GM18517 (cell line): ENCODE measurements around the gene KIF26B.
"Not testable (repeated sequence)": the region's sequence is repeated elsewhere in the genome, so short reads cannot be mapped to it uniquely, and the experiment has no call there.

Source experiments
- ATAC-seq: cut with Tn5 transposase; IDR thresholded peaks from one replicate; pipeline ENCODE4 v1.9.1; 2021; ENCODE audit warnings: mild to moderate bottlenecking, moderate library complexity; ENCODE audit not compliant: unreplicated experiment

Gene KIF26B

DNA sequence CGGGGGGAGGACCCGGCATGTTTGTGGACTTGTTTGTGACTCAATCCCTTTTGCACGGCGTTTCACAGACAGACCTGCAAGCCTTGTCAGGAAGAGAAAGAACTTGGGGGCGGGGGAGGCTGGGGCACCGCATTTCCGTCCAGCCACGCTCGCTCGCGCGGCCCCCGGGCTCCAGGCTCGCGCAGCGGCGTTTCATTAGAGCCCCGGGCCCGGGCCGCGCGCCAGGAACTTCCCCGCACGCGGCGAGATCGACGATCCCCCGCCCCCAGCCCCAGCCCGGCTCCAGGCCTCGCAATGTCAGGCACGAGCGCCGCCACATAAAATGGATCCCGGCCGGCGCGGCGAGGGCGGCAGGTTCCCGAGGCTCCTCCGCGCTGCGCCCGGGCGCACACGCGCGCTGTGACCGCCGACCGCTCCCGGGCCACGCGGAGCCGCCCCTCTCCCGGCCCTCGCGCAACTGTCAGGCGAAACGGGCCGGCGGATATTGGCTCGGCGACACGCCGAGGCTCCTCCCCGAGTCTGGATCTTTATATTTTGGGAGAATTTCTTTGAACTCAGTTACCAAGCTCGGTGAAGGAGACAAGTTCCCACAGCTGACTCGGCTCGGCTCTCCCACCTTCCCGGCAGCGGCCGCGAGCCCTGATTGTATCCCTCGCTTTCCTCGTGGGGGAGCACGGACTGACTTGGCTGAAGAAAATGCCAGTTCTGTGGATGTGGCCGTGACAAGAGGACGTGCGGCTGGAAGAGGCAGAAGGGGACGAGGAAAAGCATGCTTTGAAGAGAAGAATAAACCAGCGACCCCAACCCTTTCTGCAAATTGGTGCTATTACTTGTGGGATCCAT is at the start of gene KIF26B:
KIF26B (plus strand) TSS at position 557 of the 843 bp plus-strand sequence. CDS start 440 bp downstream, outside the sequence.
- ATAC-seq = no peak

- ATAC-seq = no peak
Measured at GRCh38 chr1:245105042-245105441, 49.7 kb upstream of the KIF26B start.

- no peak for ATAC-seq
Measured at GRCh38 chr1:245105815-245106410, 48.9 kb upstream of the KIF26B start.

GRCh38 chr1:245107776-245108114 is 47.0 kb upstream of the KIF26B start:
- ATAC-seq = no peak

- ATAC-seq = no peak
Measured at GRCh38 chr1:245108246-245108645, 46.5 kb upstream of the KIF26B start.

DNA sequence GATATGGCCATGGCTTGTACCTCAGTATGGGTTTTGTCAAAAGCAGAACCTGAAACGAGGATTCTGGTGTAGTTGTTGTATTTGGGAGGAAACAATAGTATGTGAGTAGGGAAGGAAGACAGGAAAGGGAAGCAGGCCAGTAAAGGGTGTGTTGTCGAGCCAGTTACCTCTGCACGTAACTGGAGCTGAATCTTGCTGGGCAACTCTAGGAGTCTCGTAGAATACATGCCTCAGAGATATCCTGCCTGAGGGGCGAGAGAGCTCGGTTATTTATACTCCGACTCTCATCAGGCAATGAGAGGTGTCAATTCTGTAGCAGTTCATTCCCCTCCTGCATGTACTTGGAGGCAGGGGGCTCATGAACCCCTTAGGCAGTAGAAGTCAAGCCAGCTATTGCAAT is 45.9 kb upstream of the KIF26B start:
- ATAC-seq = no peak

- ATAC-seq = no peak
Measured at GRCh38 chr1:245110406-245110805, 44.4 kb upstream of the KIF26B start.

GRCh38 chr1:245111073-245111472 is 43.7 kb upstream of the KIF26B start:
- no peak for ATAC-seq

DNA sequence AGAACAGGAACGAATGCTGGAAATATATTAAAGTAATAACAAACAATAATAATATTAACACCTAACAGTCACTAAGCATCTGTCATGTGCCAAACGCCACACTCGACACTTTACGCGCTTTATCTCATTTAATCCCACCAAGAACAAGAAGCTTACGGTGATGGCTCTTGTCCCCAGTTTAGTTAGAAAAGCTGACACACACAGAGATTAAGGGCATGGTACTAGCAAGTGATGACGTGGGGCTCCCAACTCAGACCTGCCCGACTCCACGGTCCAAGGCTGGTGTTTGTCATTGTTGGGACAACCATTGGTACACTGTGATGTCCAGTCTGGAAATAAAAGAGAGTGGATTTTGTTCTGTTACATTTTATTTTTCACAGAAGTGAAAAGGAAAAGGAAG is 41.1 kb upstream of the KIF26B start:
- no peak for ATAC-seq

DNA sequence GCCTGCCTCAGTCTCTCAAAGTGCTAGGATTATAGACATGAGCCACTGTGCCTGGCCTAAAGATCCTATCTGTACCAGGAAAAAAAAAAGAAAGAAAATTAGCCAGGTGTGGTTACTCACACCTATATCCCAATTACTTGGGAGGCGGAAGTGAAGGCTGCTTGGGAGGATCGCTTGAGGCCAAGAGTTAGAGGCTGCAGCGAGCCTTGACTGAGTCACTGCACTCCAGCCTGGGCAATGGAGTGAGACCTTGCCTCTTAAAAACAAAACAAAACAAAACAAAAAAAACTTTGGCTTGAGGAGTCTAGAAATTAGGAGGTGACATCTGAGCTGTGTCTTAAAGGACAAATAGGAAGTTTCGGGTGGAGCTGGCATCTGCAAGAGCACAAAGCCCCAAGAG is 38.7 kb upstream of the KIF26B start:
- no peak for ATAC-seq

DNA sequence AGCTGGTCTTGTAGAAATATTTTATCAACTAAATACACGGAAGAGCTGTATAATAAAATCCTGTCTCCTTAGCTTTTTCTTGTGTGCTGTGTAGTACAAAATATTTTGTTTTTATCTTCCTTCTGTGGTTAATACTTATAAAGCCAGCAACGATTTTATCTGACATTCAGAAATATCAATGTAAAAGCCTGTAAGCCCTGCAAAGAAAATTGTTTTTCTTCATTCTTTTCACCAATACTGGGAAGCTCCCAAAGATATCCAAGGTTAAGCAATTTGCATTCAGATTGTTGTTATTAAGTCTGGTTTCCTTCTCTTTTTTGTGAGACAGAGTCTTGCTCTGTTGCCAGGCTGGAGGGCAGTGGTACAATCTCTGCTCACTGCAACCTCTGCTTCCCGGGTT is 38.0 kb upstream of the KIF26B start:
- ATAC-seq = no peak

DNA sequence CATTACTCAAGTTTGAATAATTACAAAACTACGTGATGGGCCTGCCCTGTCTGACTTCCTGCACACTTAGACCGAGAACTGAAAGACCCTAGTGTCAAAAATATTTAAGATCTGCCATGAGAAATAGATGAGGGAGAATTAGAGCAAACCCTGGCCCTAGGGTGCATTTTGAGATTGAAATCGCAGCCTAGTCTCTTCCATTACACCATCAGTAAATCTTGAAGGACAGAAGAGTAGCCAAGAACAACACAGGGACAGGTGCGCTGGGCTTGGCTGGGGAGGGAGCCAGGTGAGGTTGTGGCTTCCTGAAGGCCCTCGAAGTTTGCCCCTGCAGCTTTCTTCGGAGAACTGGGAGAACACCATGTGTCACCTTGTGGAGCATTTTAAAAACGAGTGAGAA is 36.7 kb upstream of the KIF26B start:
- ATAC-seq = no peak

- no peak for ATAC-seq
Measured at GRCh38 chr1:245118806-245119205, 36.0 kb upstream of the KIF26B start.

GRCh38 chr1:245121523-245121922 is 33.3 kb upstream of the KIF26B start:
- ATAC-seq = no peak

- ATAC-seq = no peak
Measured at GRCh38 chr1:245124241-245124640, 30.5 kb upstream of the KIF26B start.

DNA sequence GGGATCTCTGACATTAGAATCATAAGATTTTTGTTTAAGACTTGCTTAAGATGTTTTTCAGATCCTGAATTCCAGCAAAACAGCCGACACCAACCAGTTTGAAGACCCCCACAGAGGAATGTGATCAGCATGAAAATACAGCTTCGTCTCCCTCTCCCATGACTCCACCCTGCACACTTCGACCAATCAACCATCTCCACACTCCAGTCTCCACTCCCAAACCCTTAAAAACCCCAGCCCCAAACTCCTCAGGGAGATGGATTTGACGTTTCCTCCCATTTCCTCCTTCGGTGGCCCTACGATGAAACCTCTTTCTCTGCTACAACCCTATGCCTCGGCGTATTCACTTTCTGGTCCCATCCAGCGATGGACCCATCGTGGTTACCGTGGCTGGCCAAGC is 30.1 kb upstream of the KIF26B start:
- ATAC-seq = no peak

DNA sequence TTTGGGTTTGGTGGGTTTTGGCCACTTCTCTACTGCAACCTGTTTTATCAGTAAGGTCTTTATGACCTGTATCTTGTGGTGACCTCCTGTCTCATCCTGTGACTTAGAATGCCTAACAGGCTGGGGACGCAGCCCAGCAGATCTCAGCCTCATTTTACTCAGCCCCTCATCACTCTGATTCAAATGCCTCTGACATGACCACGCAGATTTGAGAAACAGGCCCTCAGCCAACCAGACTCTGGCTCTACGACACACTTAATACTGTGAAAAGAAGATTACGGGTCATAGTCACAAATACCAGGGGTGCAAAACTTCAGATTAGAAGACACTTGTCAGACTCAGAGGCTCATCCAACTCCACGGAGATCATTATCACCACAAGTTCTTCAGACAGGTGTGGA is 28.3 kb upstream of the KIF26B start:
- no peak for ATAC-seq

DNA sequence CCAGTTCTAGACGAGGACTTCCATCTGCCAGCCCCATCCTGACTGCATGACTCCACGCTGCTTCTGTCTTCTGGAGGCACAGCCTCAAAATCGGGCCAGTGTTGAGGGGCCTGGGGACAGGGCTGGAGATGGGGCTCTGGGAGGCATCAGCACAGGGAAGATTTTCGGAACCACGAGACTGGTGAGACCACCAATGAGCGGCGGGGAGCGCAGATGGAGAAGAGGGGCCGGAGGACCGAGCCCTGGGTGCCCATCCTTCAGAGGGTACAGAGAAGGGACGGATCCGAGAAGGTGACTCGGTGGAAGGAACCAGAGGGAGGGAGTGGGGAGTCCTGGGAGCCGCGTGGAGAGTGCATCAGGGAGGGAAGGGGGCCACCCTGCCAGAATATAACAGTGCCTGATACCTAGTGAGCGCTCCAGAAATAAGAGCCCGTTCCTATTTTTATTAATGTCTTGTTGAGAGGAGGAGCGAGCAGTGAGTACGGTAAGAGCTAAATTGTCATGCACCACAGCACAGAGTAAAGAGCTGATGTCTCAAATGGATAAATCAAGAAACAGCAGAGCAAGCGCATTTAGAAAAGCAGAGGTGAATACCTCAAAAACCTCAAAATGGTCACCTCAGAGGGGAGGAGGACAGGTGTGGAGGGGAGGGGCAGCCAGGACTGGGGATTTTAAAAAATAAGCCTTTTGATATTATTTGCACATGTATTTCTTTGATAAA is 26.2 kb upstream of the KIF26B start:
- ATAC-seq = no peak

DNA sequence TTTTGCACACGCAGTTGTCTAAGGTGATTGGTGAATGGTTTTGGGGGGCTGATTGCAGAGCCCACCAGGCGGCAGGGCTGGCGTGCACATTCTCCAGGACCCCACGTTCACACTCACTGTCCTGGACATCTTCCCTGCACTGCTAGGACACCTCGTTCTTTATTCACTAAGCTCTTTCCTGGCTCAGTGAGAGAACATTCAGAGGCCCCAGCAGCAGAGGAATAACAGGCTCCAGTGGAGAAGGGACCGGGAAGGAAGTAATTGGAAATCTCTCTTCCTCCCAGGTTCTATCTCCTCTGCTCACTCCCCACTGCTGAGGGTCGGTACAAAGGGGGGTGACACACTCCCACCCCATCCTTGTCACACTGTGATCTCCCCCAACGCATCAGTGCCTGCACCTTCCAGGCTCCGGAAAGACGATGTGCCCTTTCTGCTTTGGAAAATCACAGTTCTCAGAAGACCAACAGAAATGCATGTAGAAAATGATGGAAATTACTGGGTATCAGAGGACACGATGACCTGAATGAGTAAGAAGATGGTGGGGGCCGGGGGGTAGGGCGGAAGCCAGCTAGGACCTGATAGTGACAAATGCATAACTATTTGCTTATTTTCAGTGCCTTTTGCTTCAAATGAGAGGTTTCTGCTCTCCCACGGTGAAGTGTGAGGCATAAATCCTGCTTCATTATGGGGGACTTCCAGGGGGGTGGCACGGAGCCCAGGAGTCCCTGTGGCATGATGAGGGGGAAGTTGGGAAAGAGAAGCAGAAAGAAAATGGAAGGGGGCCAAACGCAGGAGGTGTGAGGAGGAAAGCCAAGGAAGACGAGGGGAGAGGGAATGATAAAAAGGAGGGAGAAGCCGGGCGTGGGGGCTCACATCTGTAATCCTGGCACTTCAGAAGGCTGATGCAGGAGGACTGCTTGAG is 25.2 kb upstream of the KIF26B start:
- ATAC-seq = no peak

- ATAC-seq = not testable (repeated sequence)
Measured at GRCh38 chr1:245130281-245131025, 24.3 kb upstream of the KIF26B start.
